Osteocyte (in vitro differentiated cells): ENCODE measurements around the gene TSPAN14. TPM values are rescaled to one million over a fixed set of nuclear protein-coding genes. Genes with fewer than 3 reads are reported as not detected.

Source experiments
- DNase-seq: peaks from one replicate; pipeline ENCODE4 v3.0.0; 2021; ENCODE audit warnings: mixed read lengths; ENCODE audit not compliant: unreplicated experiment; ENCODE audit errors: extremely low spot score
- H3K27ac Mint-ChIP-seq: one replicate; pipeline ENCODE4 v1.8.0; 2021; ENCODE audit warnings: mild to moderate bottlenecking, mixed read lengths; ENCODE audit not compliant: unreplicated experiment
- H3K27me3 Mint-ChIP-seq: one replicate; pipeline ENCODE4 v1.8.0; 2021; ENCODE audit warnings: mixed read lengths; ENCODE audit not compliant: unreplicated experiment
- H3K36me3 Mint-ChIP-seq: one replicate; pipeline ENCODE4 v1.8.0; 2021; ENCODE audit warnings: mixed read lengths; ENCODE audit not compliant: unreplicated experiment
- H3K4me1 Mint-ChIP-seq: one replicate; pipeline ENCODE4 v1.8.0; 2021; ENCODE audit warnings: mixed read lengths; ENCODE audit not compliant: unreplicated experiment
- H3K4me3 Mint-ChIP-seq: one replicate; pipeline ENCODE4 v1.8.0; 2021; ENCODE audit warnings: mild to moderate bottlenecking, moderate library complexity, mixed read lengths; ENCODE audit not compliant: unreplicated experiment
- H3K9me3 Mint-ChIP-seq: one replicate; pipeline ENCODE4 v1.8.0; 2021; ENCODE audit warnings: mixed read lengths; ENCODE audit not compliant: unreplicated experiment
- CTCF ChIP-seq: fragments of 200-600 bp; sonication (generic); IDR thresholded peaks from 2 replicates; pipeline ENCODE4 v1.5.0; 2021; ENCODE audit warnings: antibody characterized with exemption, mild to moderate bottlenecking, moderate library complexity
- total RNA-seq: library from RNA; stranded (reverse); gene quantifications from 2 replicates; pipeline ENCODE4 v1.2.1, GENCODE V29; 2021

TSPAN14 gene
- total RNA-seq, 1 donor from 2014 or later, result 50.7 TPM

GRCh38 chr10:80492848-80493521 is 38.9 kb downstream of the TSPAN14 start:
- Mint-ChIP-seq H3K9me3 (peaks cover 11% of the 10 kb centered on the region), H3K36me3 (peaks cover 26% of the 10 kb centered on the region), H3K4me3 (no peak overlapping the region), H3K27me3 (no peaks in the 10 kb centered on the region), H3K27ac (peak overlapping the region; percentile 80), H3K4me1 (peaks cover 33% of the 10 kb centered on the region)
- no peak for TF ChIP-seq CTCF
- no peak for DNase-seq

- Mint-ChIP-seq H3K27me3 (no peaks in the 10 kb centered on the region), H3K4me1 (peaks cover 39% of the 10 kb centered on the region), H3K36me3 (peaks cover 26% of the 10 kb centered on the region), H3K27ac (peak overlapping the region; percentile 80), H3K4me3 (no peak overlapping the region), H3K9me3 (peaks cover 11% of the 10 kb centered on the region)
- DNase-seq, result no peak
- TF ChIP-seq CTCF, result no peak
Measured at GRCh38 chr10:80493522-80494051, 39.5 kb downstream of the TSPAN14 start.

- Mint-ChIP-seq H3K36me3 (peaks cover 14% of the 10 kb centered on the region), H3K9me3 (peaks cover 11% of the 10 kb centered on the region), H3K27ac (no peak overlapping the region), H3K4me1 (peaks cover 63% of the 10 kb centered on the region), H3K27me3 (no peaks in the 10 kb centered on the region), H3K4me3 (no peak overlapping the region)
- TF ChIP-seq CTCF, result no peak
- DNase-seq, result no peak
Measured at GRCh38 chr10:80496555-80497172, 42.6 kb downstream of the TSPAN14 start.

- no peak for TF ChIP-seq CTCF
- Mint-ChIP-seq H3K4me1 (peaks cover 67% of the 10 kb centered on the region), H3K9me3 (peaks cover 11% of the 10 kb centered on the region), H3K27ac (peak overlapping the region; percentile 73), H3K27me3 (no peaks in the 10 kb centered on the region), H3K4me3 (no peak overlapping the region), H3K36me3 (peaks cover 12% of the 10 kb centered on the region)
- no peak for DNase-seq
Measured at GRCh38 chr10:80497187-80498077, 43.3 kb downstream of the TSPAN14 start.
